SH-SY5Y (cell line): Measurements from ENCODE around the gene CFAP90.

Experiments
- GATA2 ChIP-seq: IDR thresholded peaks from 2 replicates; pipeline ENCODE4 v1.6.1; 2011; ENCODE audit warnings: mild to moderate bottlenecking, low read depth, low read length
- GATA3 ChIP-seq: IDR thresholded peaks from 2 replicates; pipeline ENCODE4 v1.6.1; 2011; ENCODE audit warnings: low read depth, mild to moderate bottlenecking, low read length, moderate library complexity

- no peak for TF ChIP-seq GATA2
- no peak for TF ChIP-seq GATA3
These were observed 37.9 kb downstream of the CFAP90 start for GRCh38 chr5:7813007-7813406.
